H1 (cell line): Measurements from ENCODE around the gene CLEC2B. TPM values are rescaled to one million over a fixed set of nuclear protein-coding genes. Genes with fewer than 3 reads are reported as not detected.

Experiments
- CTCF ChIA-PET: fragments of 300-600 bp; sonication (Branson Sonifier 250); formaldehyde crosslinking; loops from one replicate; lab custom pipeline; 2021; ENCODE audit not compliant: partially characterized antibody; lab: Charles Lee
- POLR2A ChIA-PET: fragments of 300-600 bp; sonication (Branson Sonifier 250); formaldehyde crosslinking; loops from one replicate; lab custom pipeline; 2021; ENCODE audit warnings: inconsistent platforms; ENCODE audit not compliant: partially characterized antibody; lab: Charles Lee
- DNase-seq, 2 experiments: peaks; one replicate each; pipeline versions ENCODE4 v3.0.0 to v3.0.0-alpha.2; 2010 to 2022; ENCODE audit warnings: low spot score in 2 of 2, low read depth in 1 of 2, mixed read lengths in 1 of 2
- FAIRE-seq: peaks from 2 replicates; lab custom pipeline; 2011; peaks lifted over from hg19 to GRCh38; lab: Jason Lieb, UNC
- H2AFZ ChIP-seq: 2 replicates; pipeline ENCODE4 v1.8.1; 2012; ENCODE audit warnings: low read length, inconsistent platforms
- H2AK5ac ChIP-seq: 2 replicates; pipeline ENCODE4 v1.6.1; 2013; ENCODE audit warnings: low read depth, low read length
- H2BK120ac ChIP-seq: replicated peaks from 2 replicates; pipeline ENCODE3; 2013; ENCODE audit warnings: low read depth, low read length, inconsistent platforms
- H2BK12ac ChIP-seq: 2 replicates; pipeline ENCODE4 v1.6.1; 2013; ENCODE audit warnings: low read depth, low read length
- H2BK15ac ChIP-seq: 2 replicates; pipeline ENCODE4 v1.6.1; 2013; ENCODE audit warnings: low read length
- H2BK20ac ChIP-seq: 2 replicates; pipeline ENCODE4 v1.6.1; 2013; ENCODE audit warnings: low read length
- H2BK5ac ChIP-seq: 2 replicates; pipeline ENCODE4 v1.6.1; 2013; ENCODE audit warnings: low read depth, low read length
- H3K14ac ChIP-seq: 2 replicates; pipeline ENCODE4 v1.6.1; 2013; ENCODE audit warnings: inconsistent platforms; ENCODE audit not compliant: insufficient read length
- H3K18ac ChIP-seq: 2 replicates; pipeline ENCODE4 v1.6.1; 2013; ENCODE audit warnings: low read length; ENCODE audit errors: extremely low read depth
- H3K23ac ChIP-seq: 2 replicates; pipeline ENCODE4 v1.6.1; 2013; ENCODE audit warnings: inconsistent platforms; ENCODE audit not compliant: insufficient read length
- H3K23me2 ChIP-seq: 2 replicates; pipeline ENCODE4 v1.6.1; 2013; ENCODE audit warnings: low read depth, low read length
- H3K27ac ChIP-seq: 2 replicates; pipeline ENCODE4 v1.6.1; 2011; ENCODE audit warnings: low read depth, low read length, inconsistent platforms
- H3K27me3 ChIP-seq, 4 experiments: replicated peaks in 1 of 4; 1 replicate in 1 of 4; 2 replicates in 3 of 4; pipeline versions ENCODE4 v1.6.1 to v1.8.1; 2011 to 2013; ENCODE audit warnings: low read length in 3 of 4, mild to moderate bottlenecking in 3 of 4, inconsistent platforms in 2 of 4, mixed read lengths in 2 of 4, moderate library complexity in 1 of 4; ENCODE audit not compliant: control insufficient read depth in 3 of 4, insufficient read depth in 3 of 4; ENCODE audit errors: extremely low read depth in 1 of 4
- H3K36me3 ChIP-seq, 4 experiments: 2 replicates each; pipeline versions ENCODE4 v1.6.1 to v1.8.1; 2011 to 2013; ENCODE audit warnings: mild to moderate bottlenecking in 4 of 4, low read length in 3 of 4, moderate library complexity in 2 of 4, control low read depth in 1 of 4, inconsistent platforms in 1 of 4; ENCODE audit not compliant: insufficient read depth in 4 of 4, control insufficient read depth in 2 of 4
- H3K4ac ChIP-seq: replicated peaks from 2 replicates; pipeline ENCODE3; 2013; ENCODE audit warnings: low read length, low read depth, mixed read lengths, inconsistent platforms; ENCODE audit not compliant: insufficient read length
- H3K4me1 ChIP-seq, 4 experiments: replicated peaks in 1 of 4; 1 replicate in 1 of 4; 2 replicates in 3 of 4; pipeline versions ENCODE4 v1.6.1 to v1.8.1; 2011 to 2013; ENCODE audit warnings: low read length in 3 of 4, inconsistent platforms in 2 of 4, mixed read lengths in 1 of 4; ENCODE audit not compliant: insufficient read depth in 4 of 4, control insufficient read depth in 3 of 4
- H3K4me2 ChIP-seq, 2 experiments: 2 replicates each; pipeline versions ENCODE4 v1.6.1 to v1.8.1; 2011 to 2013; ENCODE audit warnings: low read depth in 2 of 2, low read length in 2 of 2, control low read depth in 1 of 2, inconsistent platforms in 1 of 2, mild to moderate bottlenecking in 1 of 2; ENCODE audit not compliant: insufficient read depth in 1 of 2
- H3K4me3 ChIP-seq, 4 experiments: fragments of 200-600, 300-600 bp in 1 of 4; sonication (generic), shearing (Covaris generic), sonication (Bioruptor Twin) in 1 of 4; 2 replicates each; pipeline versions ENCODE4 v1.5.1 to v1.8.1; 2011 to 2016; ENCODE audit warnings: low read length in 4 of 4, low read depth in 3 of 4, control low read depth in 2 of 4, inconsistent platforms in 2 of 4, mild to moderate bottlenecking in 2 of 4, mixed read lengths in 1 of 4, moderate library complexity in 1 of 4; ENCODE audit not compliant: insufficient read depth in 2 of 4; ENCODE audit errors: extremely low read depth in 1 of 4
- H3K56ac ChIP-seq: replicated peaks from 2 replicates; pipeline ENCODE3; 2013; ENCODE audit warnings: low read depth, mild to moderate bottlenecking, mixed read lengths, low read length, inconsistent platforms; ENCODE audit not compliant: insufficient read length
- H3K79me1 ChIP-seq: 2 replicates; pipeline ENCODE4 v1.6.1; 2013; ENCODE audit warnings: low read depth, low read length, control low read depth
- H3K79me2 ChIP-seq, 2 experiments: 2 replicates each; pipeline versions ENCODE4 v1.6.1 to v1.8.1; 2012 to 2013; ENCODE audit warnings: low read length in 2 of 2, mild to moderate bottlenecking in 2 of 2, inconsistent platforms in 1 of 2; ENCODE audit not compliant: insufficient read depth in 2 of 2, control insufficient read depth in 1 of 2
- H3K9ac ChIP-seq, 4 experiments: replicated peaks in 1 of 4; 1 replicate in 1 of 4; 2 replicates in 3 of 4; pipeline versions ENCODE4 v1.6.1 to v1.8.1; 2011 to 2013; ENCODE audit warnings: low read depth in 3 of 4, low read length in 3 of 4, control low read depth in 2 of 4, mild to moderate bottlenecking in 2 of 4, moderate library complexity in 2 of 4, inconsistent platforms in 1 of 4; ENCODE audit errors: extremely low read depth in 1 of 4
- H3K9me3 ChIP-seq, 2 experiments: 2 replicates each; pipeline versions ENCODE4 v1.6.1 to v1.8.1; 2012 to 2013; ENCODE audit warnings: mild to moderate bottlenecking in 2 of 2, moderate library complexity in 2 of 2, control low read depth in 1 of 2, inconsistent platforms in 1 of 2, low read depth in 1 of 2, low read length in 1 of 2, mixed read lengths in 1 of 2; ENCODE audit not compliant: insufficient read depth in 2 of 2
- H4K20me1 ChIP-seq, 2 experiments: replicated peaks in 1 of 2; 2 replicates each; pipeline versions ENCODE3 to v1.8.1; 2011 to 2013; ENCODE audit warnings: inconsistent platforms in 2 of 2, low read length in 2 of 2, mild to moderate bottlenecking in 1 of 2; ENCODE audit not compliant: insufficient read depth in 2 of 2, control insufficient read depth in 1 of 2
- H4K5ac ChIP-seq: 2 replicates; pipeline ENCODE4 v1.6.1; 2013; ENCODE audit warnings: low read length, low read depth, mixed read lengths, inconsistent platforms; ENCODE audit not compliant: insufficient read length
- H4K8ac ChIP-seq: 2 replicates; pipeline ENCODE4 v1.8.0; 2013; ENCODE audit warnings: mild to moderate bottlenecking, moderate library complexity, low read length, inconsistent platforms; ENCODE audit not compliant: insufficient read depth; ENCODE audit errors: extremely low read depth
- H4K91ac ChIP-seq: replicated peaks from 2 replicates; pipeline ENCODE3; 2013; ENCODE audit warnings: low read length, mixed read lengths, inconsistent platforms; ENCODE audit not compliant: insufficient read length
- BRCA1 ChIP-seq: IDR thresholded peaks from 2 replicates; pipeline ENCODE4 v1.6.1; 2012; ENCODE audit warnings: low read depth, low read length, improper control_type of control experiment
- CBX8 ChIP-seq: fragments of 300-800, 300-1000 bp; sonication (generic); IDR thresholded peaks from 2 replicates; pipeline ENCODE4 v1.7.1; 2016; ENCODE audit warnings: low read depth, low read length, borderline replicate concordance
- CHD2 ChIP-seq: IDR thresholded peaks from 2 replicates; pipeline ENCODE4 v1.6.1; 2012; ENCODE audit warnings: low read length, improper control_type of control experiment
- CREB1 ChIP-seq: IDR thresholded peaks from 2 replicates; pipeline ENCODE4 v1.6.1; 2012; ENCODE audit warnings: inconsistent platforms
- CTBP2 ChIP-seq: IDR thresholded peaks from 2 replicates; pipeline ENCODE4 v1.7.0; 2011; ENCODE audit warnings: borderline replicate concordance, mild to moderate bottlenecking, moderate library complexity, mixed read lengths, low read length; ENCODE audit not compliant: insufficient read depth, insufficient read length
- EGR1 ChIP-seq: IDR thresholded peaks from 2 replicates; pipeline ENCODE4 v1.6.1; 2011; ENCODE audit warnings: low read depth, low read length, borderline replicate concordance
- HDAC6 ChIP-seq: IDR thresholded peaks from one replicate; pipeline ENCODE4 v1.7.1; 2012; ENCODE audit warnings: low read depth, mild to moderate bottlenecking, inconsistent platforms, low read length, moderate library complexity
- JUND ChIP-seq: IDR thresholded peaks from 2 replicates; pipeline ENCODE4 v1.6.1; 2011; ENCODE audit warnings: mild to moderate bottlenecking, improper control_type of control experiment, low read length
- MAFK ChIP-seq: IDR thresholded peaks from 2 replicates; pipeline ENCODE4 v1.6.1; 2012; ENCODE audit warnings: low read depth, mild to moderate bottlenecking, improper control_type of control experiment, low read length
- NANOG ChIP-seq: IDR thresholded peaks from 2 replicates; pipeline ENCODE4 v1.6.1; 2011; ENCODE audit warnings: low read length, low read depth, mild to moderate bottlenecking, inconsistent platforms; ENCODE audit not compliant: insufficient read depth, poor library complexity, severe bottlenecking
- NRF1 ChIP-seq: IDR thresholded peaks from 2 replicates; pipeline ENCODE4 v1.6.1; 2011; ENCODE audit warnings: mild to moderate bottlenecking, low read depth, low read length, improper control_type of control experiment
- SIX5 ChIP-seq: IDR thresholded peaks from 2 replicates; pipeline ENCODE4 v1.6.1; 2011; ENCODE audit warnings: mild to moderate bottlenecking, low read depth, low read length
- TCF12 ChIP-seq: IDR thresholded peaks from 2 replicates; pipeline ENCODE4 v1.6.1; 2011; ENCODE audit warnings: low read depth, mild to moderate bottlenecking, low read length
- ZNF274 ChIP-seq: IDR thresholded peaks from 2 replicates; pipeline ENCODE4 v1.7.0; 2012; ENCODE audit warnings: low read length, borderline replicate concordance; ENCODE audit errors: extremely low read depth
- WGBS, 2 experiments: shearing (Covaris generic) in 1 of 2; methylation state at CpG; one replicate each; pipeline versions ENCODE4 v1.1.6 to v1.1.7; 2013 to 2015; ENCODE audit warnings: low lambda C conversion rate in 2 of 2, mixed read lengths in 2 of 2, inconsistent platforms in 1 of 2, low coverage in 1 of 2, missing lambda C conversion rate in 1 of 2; ENCODE audit not compliant: insufficient replicate concordance in 2 of 2, insufficient coverage in 1 of 2, insufficient read length in 1 of 2; ENCODE audit errors: extremely low coverage in 1 of 2, missing lambda C conversion rate in 1 of 2; 5-methylcytosine and 5-hydroxymethylcytosine counted together
- polyA plus RNA-seq, 7 experiments: library from polyadenylated mRNA; depleted of rRNA in 3 of 7; stranded (reverse) in 5 of 7; unstranded in 2 of 7; fragments of >200 nt in 5 of 7; fragments of 200-250 nt in 2 of 7; gene quantifications; 1 replicate in 5 of 7; 2 replicates in 1 of 7; 4 replicates in 1 of 7; pipeline versions ENCODE4 v1.2.1 to v1.2.3, GENCODE V29; 2011 to 2013; ENCODE audit warnings: missing spikeins in 2 of 7, mixed read lengths in 2 of 7
- total RNA-seq: library from RNA; stranded (reverse); fragmentation: NEBNext Ultra II Directional; extraction: Animal tissue kit (Norgen Biotek cat#: 25700); gene quantifications from 2 replicates; pipeline ENCODE4 v1.2.1, GENCODE V29; 2021
- TF ChIP-seq, protein P1 (sequence below): IDR thresholded peaks from 2 replicates; pipeline ENCODE4 v1.6.1; 2011; ENCODE audit warnings: low read length, improper control_type of control experiment

Gene CLEC2B
- total and polyA plus RNA-seq, 2 of the 8 experiments (the other 6 are each of a cell fraction or from before 2014, with no cell fraction given), result not detected

DNA sequence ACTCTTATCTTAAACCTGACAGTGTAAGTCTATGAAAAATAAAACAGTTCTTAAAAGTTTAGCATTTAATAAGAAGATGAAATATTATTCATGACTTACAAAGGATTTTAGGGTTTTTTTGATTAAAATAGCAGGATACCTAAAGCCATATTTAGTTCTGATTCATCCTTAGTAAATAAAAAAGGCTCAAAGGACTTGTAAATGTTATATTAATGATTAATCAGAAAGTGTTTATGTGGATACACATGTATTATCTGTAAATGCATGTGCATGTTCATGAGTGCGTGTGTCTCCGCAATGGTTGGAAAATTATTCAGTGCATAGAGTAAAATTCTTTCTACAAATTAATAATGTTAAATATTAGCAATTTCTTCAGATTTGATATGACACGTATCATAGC, 37.4 kb downstream of the CLEC2B start:
- no peak overlapping the region for H3K9ac ChIP-seq
- POLR2A ChIA-PET, result no interaction called here
- H4K20me1 ChIP-seq, result no peaks in the 10 kb centered on the region
- H4K5ac ChIP-seq, result no peak overlapping the region
- no peak overlapping the region for H4K8ac ChIP-seq
- H3K4ac ChIP-seq, result no peak overlapping the region
- TF ChIP-seq EGR1, result no peak
- TF ChIP-seq BRCA1, result no peak
- no peak for TF ChIP-seq HDAC6
- TF ChIP-seq CTBP2, result no peak
- no peak for TF ChIP-seq MAFK
- TF ChIP-seq, protein P1, sequence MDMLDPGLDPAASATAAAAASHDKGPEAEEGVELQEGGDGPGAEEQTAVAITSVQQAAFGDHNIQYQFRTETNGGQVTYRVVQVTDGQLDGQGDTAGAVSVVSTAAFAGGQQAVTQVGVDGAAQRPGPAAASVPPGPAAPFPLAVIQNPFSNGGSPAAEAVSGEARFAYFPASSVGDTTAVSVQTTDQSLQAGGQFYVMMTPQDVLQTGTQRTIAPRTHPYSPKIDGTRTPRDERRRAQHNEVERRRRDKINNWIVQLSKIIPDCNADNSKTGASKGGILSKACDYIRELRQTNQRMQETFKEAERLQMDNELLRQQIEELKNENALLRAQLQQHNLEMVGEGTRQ, result no peak
- TF ChIP-seq JUND, result no peak
- TF ChIP-seq NRF1, result no peak
- TF ChIP-seq ZNF274, result no peak
- TF ChIP-seq SIX5, result no peak
- TF ChIP-seq CREB1, result no peak
- TF ChIP-seq TCF12, result no peak
- TF ChIP-seq NANOG, result no peak
- TF ChIP-seq CBX8, result no peak
- no peak for TF ChIP-seq CHD2
- H3K4me2 ChIP-seq, result no peak overlapping the region
- H3K79me2 ChIP-seq, result no peaks in the 10 kb centered on the region
- WGBS, 2 experiments, result 63% methylated on average over 3 of the region's 3 CpGs; no CpG with 5 or more reads in 1 of the 2 experiments
- no peak overlapping the region for H3K18ac ChIP-seq
- DNase-seq, result no peak
- no peak overlapping the region for H3K23ac ChIP-seq
- no peak overlapping the region for H2BK15ac ChIP-seq
- no peak overlapping the region for H2AK5ac ChIP-seq
- no peak overlapping the region for H3K27ac ChIP-seq
- CTCF ChIA-PET, result interaction anchor here (1.3 kb wide), 1 partner anchor 81 kb away, joined by 3 read pairs; no protein-coding TSS in a partner anchor
- no peak overlapping the region for H2BK20ac ChIP-seq
- H4K91ac ChIP-seq, result no peak overlapping the region
- no peak for FAIRE-seq
- no peaks in the 10 kb centered on the region; the same call in 1 of the 2 replicates for H3K23me2 ChIP-seq
- no peaks in the 10 kb centered on the region for H3K79me1 ChIP-seq
- no peak overlapping the region for H3K56ac ChIP-seq
- no peak overlapping the region for H2BK5ac ChIP-seq
- H3K14ac ChIP-seq, result no peak overlapping the region
- peaks cover 0 to 1% (median 0%) of the 10 kb centered on the region in 4 experiments; a peak in 1 of 7 replicates for H3K27me3 ChIP-seq
- H2BK12ac ChIP-seq, result no peak overlapping the region
- H3K36me3 ChIP-seq, result no peaks in the 10 kb centered on the region
- H2BK120ac ChIP-seq, result no peak overlapping the region
- H3K4me3 ChIP-seq, result no peak overlapping the region
- no peak overlapping the region for H2AFZ ChIP-seq
- H3K4me1 ChIP-seq, result no peaks in the 10 kb centered on the region
- no peaks in the 10 kb centered on the region for H3K9me3 ChIP-seq
